Measurements from ENCODE around the gene DNAH14.
"Not testable (repeated sequence)": the region's sequence is repeated elsewhere in the genome, so short reads cannot be mapped to it uniquely, and the experiment has no call there.

DNAH14 gene

GRCh38 chr1:224933584-224933983 is 4.1 kb downstream of the DNAH14 start:
- TF ChIP-seq CTCF (IDR thresholded peaks at IDR 0.05; ENCODE audit: extremely low read depth, insufficient read depth, missing control alignments): no peak
- no peak for DNase-seq (ENCODE audit: low spot score)
- in situ Hi-C loops (cut with MboI; ENCODE audit: low pct_unique_long_range_greater_than_20kb, low sequenced_read_pairs, unreplicated experiment): no loop called here

GRCh38 chr1:224938652-224939051 is 9.2 kb downstream of the DNAH14 start:
- in situ Hi-C loops (cut with MboI; ENCODE audit: low pct_unique_long_range_greater_than_20kb, low sequenced_read_pairs, unreplicated experiment): no loop called here
- no peak for DNase-seq (ENCODE audit: low spot score)
- TF ChIP-seq CTCF (IDR thresholded peaks at IDR 0.05; ENCODE audit: extremely low read depth, insufficient read depth, missing control alignments): no peak

- no peak for DNase-seq (ENCODE audit: low spot score)
- no peak for TF ChIP-seq CTCF (IDR thresholded peaks at IDR 0.05; ENCODE audit: extremely low read depth, insufficient read depth, missing control alignments)
- in situ Hi-C loops (cut with MboI; ENCODE audit: low pct_unique_long_range_greater_than_20kb, low sequenced_read_pairs, unreplicated experiment): no loop called here
Measured at GRCh38 chr1:224939844-224940425, 10.5 kb downstream of the DNAH14 start.

- in situ Hi-C loops (cut with MboI; ENCODE audit: low pct_unique_long_range_greater_than_20kb, low sequenced_read_pairs, unreplicated experiment); DNase-seq (ENCODE audit: low spot score): not testable (repeated sequence)
Measured at GRCh38 chr1:224940735-224941134, 11.3 kb downstream of the DNAH14 start.

- DNase-seq (ENCODE audit: low spot score): not testable (repeated sequence)
- in situ Hi-C loops (cut with MboI; ENCODE audit: low pct_unique_long_range_greater_than_20kb, low sequenced_read_pairs, unreplicated experiment): loop anchor here (5.0 kb wide), 1 partner anchor 117 kb away; no protein-coding TSS in a partner anchor
Measured at GRCh38 chr1:224945651-224946348, 16.3 kb downstream of the DNAH14 start.

- not testable (repeated sequence) for DNase-seq (ENCODE audit: low spot score)
- in situ Hi-C loops (cut with MboI; ENCODE audit: low pct_unique_long_range_greater_than_20kb, low sequenced_read_pairs, unreplicated experiment): loop anchor here (5.0 kb wide), 1 partner anchor 116 kb away; no protein-coding TSS in a partner anchor
Measured at GRCh38 chr1:224946349-224946691, 16.8 kb downstream of the DNAH14 start.

- TF ChIP-seq CTCF (IDR thresholded peaks at IDR 0.05; ENCODE audit: extremely low read depth, insufficient read depth, missing control alignments): no peak
- in situ Hi-C loops (cut with MboI; ENCODE audit: low pct_unique_long_range_greater_than_20kb, low sequenced_read_pairs, unreplicated experiment): no loop called here
- no peak for DNase-seq (ENCODE audit: low spot score)
Measured at GRCh38 chr1:224957696-224958095, 28.2 kb downstream of the DNAH14 start.

GRCh38 chr1:224958490-224958889 is 29.0 kb downstream of the DNAH14 start:
- no peak for DNase-seq (ENCODE audit: low spot score)
- in situ Hi-C loops (cut with MboI; ENCODE audit: low pct_unique_long_range_greater_than_20kb, low sequenced_read_pairs, unreplicated experiment): no loop called here
- TF ChIP-seq CTCF (IDR thresholded peaks at IDR 0.05; ENCODE audit: extremely low read depth, insufficient read depth, missing control alignments): no peak
